Vagina (tissue), 2 donors: Measurements from ENCODE around the gene PTPRN2. TPM values are rescaled to one million over a fixed set of nuclear protein-coding genes. Genes with fewer than 3 reads are reported as not detected.

Source experiments
- DNase-seq, 2 donors: peaks; one replicate each; pipeline ENCODE4 v3.0.0-alpha.2; 2017; ENCODE audit errors: extremely low spot score in 2 of 2
- H3K27ac ChIP-seq: fragments of 200-600 bp; sonication (generic); one replicate; pipeline ENCODE4 v1.5.1; 2019
- H3K27me3 ChIP-seq: fragments of 200-600 bp; sonication (generic); one replicate; pipeline ENCODE4 v1.5.1; 2019
- H3K36me3 ChIP-seq, 2 donors: fragments of 200-600 bp; sonication (generic); one replicate each; pipeline ENCODE4 v1.5.1; 2017 to 2019
- H3K4me1 ChIP-seq: fragments of 200-600 bp; sonication (generic); one replicate; pipeline ENCODE4 v1.5.1; 2019
- H3K4me3 ChIP-seq, 2 donors: fragments of 200-600 bp; sonication (generic); 1 replicate in 1 of 2; 2 replicates in 1 of 2; pipeline ENCODE4 v1.5.1; 2016 to 2019
- H3K9me3 ChIP-seq: fragments of 200-600 bp; sonication (generic); one replicate; pipeline ENCODE4 v1.5.1; 2019
- POLR2A ChIP-seq, 2 donors: fragments of 450-650 bp; IDR thresholded peaks; one replicate each; pipeline ENCODE4 v1.6.1; 2017; ENCODE audit warnings: antibody characterized with exemption in 2 of 2, mild to moderate bottlenecking in 2 of 2, moderate library complexity in 2 of 2
- POLR2AphosphoS5 ChIP-seq, 2 donors: sonication (generic); formaldehyde crosslinking; IDR thresholded peaks; one replicate each; pipeline ENCODE4 v1.9.0; 2017; ENCODE audit warnings: antibody characterized with exemption in 2 of 2, mild to moderate bottlenecking in 2 of 2, low read depth in 1 of 2; ENCODE audit not compliant: insufficient read depth in 1 of 2
- intact Hi-C: fragments of 100-400 bp; cut with DNase I; formaldehyde crosslinking; loops from one replicate; pipeline ENCODE4 v1.15.1; 2023
- total RNA-seq: library from RNA; depleted of rRNA; stranded (reverse); fragments of >200 nt; gene quantifications from one replicate; pipeline ENCODE4 v1.2.3, GENCODE V29; 2016
- TF ChIP-seq, protein P1 (sequence below), 3 experiments: fragments of 450-650 bp in 2 of 3; fragments of 200-600 bp in 1 of 3; sonication (generic) in 1 of 3; IDR thresholded peaks; one replicate each; pipeline ENCODE4 v1.5.1; 2017 to 2019; ENCODE audit warnings: antibody characterized with exemption in 3 of 3, mild to moderate bottlenecking in 2 of 3, moderate library complexity in 2 of 3

Gene PTPRN2
- total RNA-seq, 1 donor from 2014 or later, result 7.4 TPM

DNA sequence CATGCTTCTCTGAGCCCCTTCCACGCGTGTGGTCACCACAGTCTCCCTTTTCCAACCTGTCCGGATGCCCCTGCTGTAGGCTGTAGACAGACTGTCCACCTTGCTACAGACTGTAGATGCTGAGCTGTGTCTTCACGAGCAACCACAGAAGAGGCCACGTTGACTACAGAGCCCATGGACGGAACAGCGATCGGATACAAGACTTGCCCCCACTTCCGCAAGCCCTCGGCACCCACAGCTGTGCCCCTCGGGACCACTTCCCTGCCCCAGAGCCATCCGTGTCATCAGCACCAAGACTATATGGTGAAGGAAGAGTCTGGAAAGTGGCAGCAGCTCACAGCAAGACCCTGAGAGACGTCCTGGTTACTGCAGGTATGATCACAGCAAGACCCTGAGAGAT lies 759.4 kb downstream of the PTPRN2 start:
- H3K4me3 ChIP-seq, result no peak overlapping the region
- intact Hi-C loops, result no loop called here
- TF ChIP-seq POLR2A (IDR thresholded peaks at IDR 0.05) (no peak), POLR2AphosphoS5 (IDR thresholded peaks at IDR 0.05; ENCODE audit: insufficient read depth in 1 of 2, low read depth in 1 of 2) (no peak)
- TF ChIP-seq, protein P1, sequence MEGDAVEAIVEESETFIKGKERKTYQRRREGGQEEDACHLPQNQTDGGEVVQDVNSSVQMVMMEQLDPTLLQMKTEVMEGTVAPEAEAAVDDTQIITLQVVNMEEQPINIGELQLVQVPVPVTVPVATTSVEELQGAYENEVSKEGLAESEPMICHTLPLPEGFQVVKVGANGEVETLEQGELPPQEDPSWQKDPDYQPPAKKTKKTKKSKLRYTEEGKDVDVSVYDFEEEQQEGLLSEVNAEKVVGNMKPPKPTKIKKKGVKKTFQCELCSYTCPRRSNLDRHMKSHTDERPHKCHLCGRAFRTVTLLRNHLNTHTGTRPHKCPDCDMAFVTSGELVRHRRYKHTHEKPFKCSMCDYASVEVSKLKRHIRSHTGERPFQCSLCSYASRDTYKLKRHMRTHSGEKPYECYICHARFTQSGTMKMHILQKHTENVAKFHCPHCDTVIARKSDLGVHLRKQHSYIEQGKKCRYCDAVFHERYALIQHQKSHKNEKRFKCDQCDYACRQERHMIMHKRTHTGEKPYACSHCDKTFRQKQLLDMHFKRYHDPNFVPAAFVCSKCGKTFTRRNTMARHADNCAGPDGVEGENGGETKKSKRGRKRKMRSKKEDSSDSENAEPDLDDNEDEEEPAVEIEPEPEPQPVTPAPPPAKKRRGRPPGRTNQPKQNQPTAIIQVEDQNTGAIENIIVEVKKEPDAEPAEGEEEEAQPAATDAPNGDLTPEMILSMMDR (IDR thresholded peaks at IDR 0.05), result no peak
- no peaks in the 10 kb centered on the region for H3K4me1 ChIP-seq
- H3K27me3 ChIP-seq, result no peaks in the 10 kb centered on the region
- no peaks in the 10 kb centered on the region for H3K36me3 ChIP-seq
- H3K27ac ChIP-seq, result no peak overlapping the region
- no peaks in the 10 kb centered on the region for H3K9me3 ChIP-seq
- no peak for DNase-seq

- Histone ChIP-seq H3K4me1 (no peaks in the 10 kb centered on the region), H3K4me3 (no peak overlapping the region), H3K27me3 (no peaks in the 10 kb centered on the region), H3K27ac (no peak overlapping the region), H3K36me3 (no peaks in the 10 kb centered on the region), H3K9me3 (no peaks in the 10 kb centered on the region)
- DNase-seq, result no peak
- TF ChIP-seq POLR2A (IDR thresholded peaks at IDR 0.05), result no peak
- TF ChIP-seq, protein P1 (IDR thresholded peaks at IDR 0.05), result no peak
- TF ChIP-seq POLR2AphosphoS5 (IDR thresholded peaks at IDR 0.05; ENCODE audit: insufficient read depth in 1 of 2, low read depth in 1 of 2), result no peak
- intact Hi-C loops, result no loop called here
Measured at GRCh38 chr7:157827863-157828160, 759.8 kb downstream of the PTPRN2 start.

DNA sequence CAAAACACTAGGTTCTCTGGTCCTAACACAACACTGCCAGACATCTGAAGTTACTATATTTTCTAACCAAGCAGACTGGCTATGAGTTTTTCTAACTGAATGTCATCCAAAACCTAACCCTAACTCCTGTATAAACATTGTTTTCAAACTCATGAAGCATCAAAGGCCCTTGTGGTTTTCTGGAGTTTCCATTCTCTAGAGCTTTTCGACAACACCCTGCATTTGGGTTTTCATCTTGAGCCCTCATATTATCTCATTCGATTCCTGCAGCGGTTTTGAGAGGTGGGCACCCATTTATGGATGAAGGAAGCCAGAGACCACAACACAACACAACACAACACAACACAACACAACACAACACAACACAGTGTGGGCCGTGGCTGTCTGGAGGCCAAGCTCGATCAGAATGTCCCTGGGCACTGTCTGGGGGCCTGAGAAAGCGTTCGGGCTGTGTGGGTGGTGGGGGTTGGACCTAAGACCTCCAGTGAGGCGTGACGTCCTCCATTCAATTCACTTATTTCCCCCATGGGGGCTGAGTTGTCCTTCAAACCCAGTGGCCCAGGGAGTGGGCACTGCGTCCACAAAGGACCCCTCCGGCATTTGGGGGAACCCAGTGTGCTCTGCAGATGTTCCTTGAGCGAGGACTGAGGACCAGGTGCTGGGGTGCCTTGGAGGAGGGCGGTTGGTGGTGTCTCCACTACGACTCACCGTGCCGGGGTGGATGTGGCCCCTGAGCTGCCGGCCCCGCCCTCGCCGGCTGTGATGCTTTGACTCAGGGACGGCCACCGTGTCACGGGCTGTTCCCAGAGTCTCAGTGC lies 760.4 kb downstream of the PTPRN2 start:
- no peak for DNase-seq
- H3K4me3 ChIP-seq, result no peak overlapping the region
- H3K27me3 ChIP-seq, result no peaks in the 10 kb centered on the region
- intact Hi-C loops, result no loop called here
- H3K36me3 ChIP-seq, result no peaks in the 10 kb centered on the region
- no peak overlapping the region for H3K27ac ChIP-seq
- H3K4me1 ChIP-seq, result no peaks in the 10 kb centered on the region
- no peaks in the 10 kb centered on the region for H3K9me3 ChIP-seq
- TF ChIP-seq, protein P1 (IDR thresholded peaks at IDR 0.05), result no peak
- TF ChIP-seq POLR2A (IDR thresholded peaks at IDR 0.05) (no peak), POLR2AphosphoS5 (IDR thresholded peaks at IDR 0.05; ENCODE audit: insufficient read depth in 1 of 2, low read depth in 1 of 2) (no peak)

DNA sequence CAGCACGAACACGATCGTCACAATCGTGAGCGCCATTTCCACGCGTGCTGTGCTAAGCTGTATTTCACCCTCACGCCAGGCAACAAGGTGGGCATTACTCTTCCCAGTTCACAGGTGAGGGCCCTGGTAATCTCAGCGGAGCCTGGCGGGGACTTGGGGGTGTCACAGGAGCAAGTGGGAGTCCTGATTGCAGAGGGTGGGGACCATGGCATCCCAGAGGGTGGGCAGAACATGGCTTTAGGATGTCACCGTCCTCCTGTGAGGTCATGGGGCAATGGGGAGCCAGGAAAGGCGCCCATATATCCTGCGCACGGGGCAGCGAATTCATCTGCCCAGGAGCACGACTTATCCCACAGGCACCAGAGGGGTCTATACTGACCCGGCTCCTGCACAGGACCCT lies 761.1 kb downstream of the PTPRN2 start:
- TF ChIP-seq, protein P1 (IDR thresholded peaks at IDR 0.05), result no peak
- TF ChIP-seq POLR2AphosphoS5 (IDR thresholded peaks at IDR 0.05; ENCODE audit: insufficient read depth in 1 of 2, low read depth in 1 of 2) (no peak), POLR2A (IDR thresholded peaks at IDR 0.05) (no peak)
- Histone ChIP-seq H3K27ac (no peak overlapping the region), H3K27me3 (no peaks in the 10 kb centered on the region), H3K4me1 (no peaks in the 10 kb centered on the region), H3K9me3 (no peaks in the 10 kb centered on the region), H3K36me3 (no peaks in the 10 kb centered on the region), H3K4me3 (no peak overlapping the region)
- intact Hi-C loops, result no loop called here
- DNase-seq, result no peak

- H3K4me1 ChIP-seq, result no peaks in the 10 kb centered on the region
- no peaks in the 10 kb centered on the region for H3K27me3 ChIP-seq
- no peak overlapping the region for H3K27ac ChIP-seq
- intact Hi-C loops, result no loop called here
- H3K36me3 ChIP-seq, result no peaks in the 10 kb centered on the region
- no peak for DNase-seq
- H3K4me3 ChIP-seq, result no peak overlapping the region
- no peaks in the 10 kb centered on the region for H3K9me3 ChIP-seq
- TF ChIP-seq, protein P1 (IDR thresholded peaks at IDR 0.05), result no peak
- no peak for TF ChIP-seq POLR2A (IDR thresholded peaks at IDR 0.05)
- no peak for TF ChIP-seq POLR2AphosphoS5 (IDR thresholded peaks at IDR 0.05; ENCODE audit: insufficient read depth in 1 of 2, low read depth in 1 of 2)
Measured at GRCh38 chr7:157825325-157825724, 762.3 kb downstream of the PTPRN2 start.
